Aorta (tissue), 5 donors: ENCODE results near the gene TRIM3. TPM values are rescaled to one million over a fixed set of nuclear protein-coding genes. Genes with fewer than 3 reads are reported as not detected.

ENCODE experiments used
- ATAC-seq: fragments of 200-7000 bp; cut with Tn5 transposase; one replicate; pipeline ENCODE4 v1.9.1; 2022; ENCODE audit warnings: moderate library complexity; ENCODE audit not compliant: low FRiP score
- DNase-seq, 2 donors: peaks; one replicate each; pipeline ENCODE4 v3.0.0-alpha.2; 2020
- H3K27ac ChIP-seq, 2 donors: one replicate each; pipeline ENCODE4 v1.5.1; 2013; ENCODE audit warnings: low read length in 2 of 2, mild to moderate bottlenecking in 2 of 2, moderate library complexity in 2 of 2, control low read depth in 1 of 2, inconsistent platforms in 1 of 2, low read depth in 1 of 2
- H3K27me3 ChIP-seq, 2 donors: one replicate each; pipeline ENCODE4 v1.6.1; 2013; ENCODE audit warnings: control low read depth in 1 of 2, low read length in 1 of 2, mild to moderate bottlenecking in 1 of 2, moderate library complexity in 1 of 2; ENCODE audit not compliant: insufficient read depth in 2 of 2, control insufficient read depth in 1 of 2
- H3K36me3 ChIP-seq, 2 donors: one replicate each; pipeline ENCODE4 v1.6.1; 2013; ENCODE audit warnings: control low read depth in 1 of 2, low read length in 1 of 2, mild to moderate bottlenecking in 1 of 2; ENCODE audit not compliant: insufficient read depth in 2 of 2, control insufficient read depth in 1 of 2
- H3K4me1 ChIP-seq, 2 donors: one replicate each; pipeline ENCODE4 v1.6.1; 2013; ENCODE audit warnings: low read length in 2 of 2, control low read depth in 1 of 2, mild to moderate bottlenecking in 1 of 2, moderate library complexity in 1 of 2; ENCODE audit not compliant: insufficient read depth in 2 of 2, control insufficient read depth in 1 of 2
- H3K4me3 ChIP-seq, 2 donors: one replicate each; pipeline ENCODE4 v1.5.1; 2013; ENCODE audit warnings: low read length in 2 of 2, control low read depth in 1 of 2, mild to moderate bottlenecking in 1 of 2
- H3K9me3 ChIP-seq: one replicate; pipeline ENCODE4 v1.6.1; 2013; ENCODE audit warnings: mild to moderate bottlenecking, low read length; ENCODE audit not compliant: control insufficient read depth
- WGBS, 2 donors: extraction: QIAGEN DNeasy Blood & Tissue Kit; methylation state at CpG; one replicate each; pipeline ENCODE4 v1.1.7; 2013; 5-methylcytosine and 5-hydroxymethylcytosine counted together
- intact Hi-C, 2 donors: fragments of 100-400 bp; cut with DNase I; formaldehyde crosslinking; loops; one replicate each; pipeline versions ENCODE4 v1.14.2 to v1.15.0; 2022
- polyA plus RNA-seq, 2 donors: library from polyadenylated mRNA; stranded (reverse); fragments of 200-250 nt; gene quantifications; one replicate each; pipeline ENCODE4 v1.2.3, GENCODE V29; 2013
- total RNA-seq, 2 donors: library from RNA; stranded (reverse); fragmentation: NEBNext Ultra II Directional; extraction: Animal tissue kit (Norgen Biotek cat#: 25700); gene quantifications; one replicate each; pipeline ENCODE4 v1.2.1, GENCODE V29; 2021
- donor health status: healthy with polysubstance abuse.
- donor health status: Bipolar disorder and iron deficiency.
- donor health status: DM: no; HTN: no; CAD: no.
- donor health status: DM: no; HTN: no; CAD: no.
- donor health status: DM: yes; HTN: yes; CAD: no.

The TRIM3 gene
- total and polyA plus RNA-seq, 4 donors: 23.5 to 44.9 (median 32.1) TPM

DNA sequence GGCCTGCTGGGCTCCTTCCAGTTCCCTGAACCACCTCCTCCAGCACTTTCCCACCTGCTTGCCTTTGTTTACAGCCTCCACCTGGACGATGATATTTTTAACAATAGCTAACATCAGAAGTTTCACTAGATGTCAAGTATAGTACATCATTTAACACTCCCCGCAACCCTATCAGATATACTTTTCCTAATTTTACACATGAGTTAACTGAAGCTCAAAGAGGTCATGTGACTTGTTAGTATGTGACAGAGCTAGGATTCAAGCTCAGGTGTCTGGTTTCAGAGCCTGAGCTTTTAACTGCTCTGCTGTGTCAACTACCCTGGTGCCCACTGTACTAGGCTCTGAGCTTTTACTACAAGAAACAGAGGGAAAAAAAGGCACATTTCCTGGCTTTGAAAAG lies 18.7 kb downstream of the TRIM3 start:
- peaks cover 4 to 10% of the 10 kb centered on the region in 2 donors for H3K36me3 ChIP-seq
- DNase-seq: no peak
- no peak for ATAC-seq
- H3K4me1 ChIP-seq: peaks cover 0 to 2% of the 10 kb centered on the region in 2 donors
- H3K27ac ChIP-seq: no peak overlapping the region
- intact Hi-C loops: no loop called here
- no peaks in the 10 kb centered on the region for H3K27me3 ChIP-seq
- H3K4me3 ChIP-seq: no peak overlapping the region
- H3K9me3 ChIP-seq: no peaks in the 10 kb centered on the region
- 61 to 87% methylated on average over 2 of the region's 2 CpGs for WGBS, 2 donors

DNA sequence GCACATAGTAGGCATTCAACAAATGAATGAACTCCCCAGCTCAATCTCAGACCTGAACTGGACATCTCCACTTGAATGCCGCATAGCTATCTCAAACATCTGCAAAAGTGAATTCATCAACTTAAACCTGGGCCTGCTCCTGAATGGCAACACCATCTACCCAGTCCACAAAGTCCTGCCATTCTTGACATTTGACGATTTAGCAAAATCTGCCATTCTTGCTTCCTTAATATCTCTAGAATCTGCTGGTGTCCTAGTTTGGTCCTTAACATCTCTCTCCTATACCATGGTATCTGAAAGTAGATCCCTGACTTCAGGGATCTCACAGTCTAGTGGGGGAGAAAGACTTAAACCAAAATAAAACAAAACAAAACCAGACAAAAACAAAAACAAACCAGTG lies 20.6 kb downstream of the TRIM3 start:
- intact Hi-C loops: no loop called here
- Histone ChIP-seq H3K9me3 (no peaks in the 10 kb centered on the region), H3K4me1 (peaks cover 0 to 2% of the 10 kb centered on the region in 2 donors), H3K36me3 (peaks cover 4 to 17% of the 10 kb centered on the region in 2 donors), H3K27me3 (no peaks in the 10 kb centered on the region), H3K4me3 (no peak overlapping the region), H3K27ac (no peak overlapping the region)
- no peak for DNase-seq
- WGBS, 2 donors: 92 to 95% methylated on average over 2 of the region's 2 CpGs
- ATAC-seq: no peak

DNA sequence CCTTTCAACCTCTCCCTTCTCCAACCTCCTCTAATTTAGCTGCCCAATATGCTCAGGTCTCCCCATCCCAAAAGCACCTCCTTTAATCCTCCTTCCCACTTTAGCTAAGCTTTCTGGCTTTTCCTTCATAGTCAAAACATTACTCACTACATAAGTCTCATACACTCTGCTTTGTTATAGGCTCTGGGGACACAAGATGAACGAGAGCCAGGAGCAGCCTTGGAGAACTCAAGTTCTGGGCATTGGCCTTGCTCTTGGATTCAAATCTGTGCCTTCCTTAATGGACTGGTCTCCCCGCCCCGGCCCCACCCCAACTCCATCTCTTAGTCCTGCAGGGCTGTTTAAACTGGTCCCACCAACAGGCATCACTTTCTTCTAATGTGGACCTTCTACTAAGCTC lies 21.5 kb downstream of the TRIM3 start:
- intact Hi-C loops: no loop called here
- peaks cover 0 to 2% of the 10 kb centered on the region in 2 donors for H3K4me1 ChIP-seq
- peak overlapping the region; percentile 44 to 50 for H3K27ac ChIP-seq
- no peaks in the 10 kb centered on the region for H3K9me3 ChIP-seq
- H3K4me3 ChIP-seq: no peak overlapping the region
- ATAC-seq: peak; percentile 69
- H3K36me3 ChIP-seq: peaks cover 4 to 19% of the 10 kb centered on the region in 2 donors
- H3K27me3 ChIP-seq: no peaks in the 10 kb centered on the region
- 7 to 9% methylated on average over 3 of the region's 3 CpGs for WGBS, 2 donors
- peak in 1 of 2 donors; percentile 62 for DNase-seq

DNA sequence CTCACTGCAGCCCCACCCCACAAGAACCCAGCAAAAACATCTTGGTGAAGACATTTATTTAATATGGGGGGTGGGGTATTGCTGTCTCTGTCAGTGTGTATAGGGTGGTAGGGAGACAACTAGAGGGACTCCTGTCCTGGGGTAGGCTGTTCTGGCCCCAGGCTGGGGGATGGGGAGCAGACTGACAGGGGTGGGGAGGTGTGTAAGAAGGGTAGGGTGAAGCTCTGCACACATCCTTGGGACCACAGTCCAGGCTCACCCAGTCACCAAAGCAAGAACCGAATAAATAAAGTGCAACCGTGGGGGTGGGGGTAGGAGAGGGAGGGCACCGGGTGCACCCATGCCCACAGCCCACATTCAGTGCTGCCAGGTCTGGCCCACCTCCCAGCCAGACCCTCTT lies 25.2 kb downstream of the TRIM3 start:
- ATAC-seq (no peak), DNase-seq (no peak)
- WGBS, 2 donors: 85 to 95% methylated on average over 3 of the region's 3 CpGs
- Histone ChIP-seq H3K9me3 (no peaks in the 10 kb centered on the region), H3K4me3 (no peak overlapping the region), H3K27me3 (no peaks in the 10 kb centered on the region), H3K27ac (no peak overlapping the region), H3K4me1 (peaks cover 0 to 2% of the 10 kb centered on the region in 2 donors), H3K36me3 (peaks cover 0 to 9% of the 10 kb centered on the region in 2 donors)
- intact Hi-C loops: no loop called here

DNA sequence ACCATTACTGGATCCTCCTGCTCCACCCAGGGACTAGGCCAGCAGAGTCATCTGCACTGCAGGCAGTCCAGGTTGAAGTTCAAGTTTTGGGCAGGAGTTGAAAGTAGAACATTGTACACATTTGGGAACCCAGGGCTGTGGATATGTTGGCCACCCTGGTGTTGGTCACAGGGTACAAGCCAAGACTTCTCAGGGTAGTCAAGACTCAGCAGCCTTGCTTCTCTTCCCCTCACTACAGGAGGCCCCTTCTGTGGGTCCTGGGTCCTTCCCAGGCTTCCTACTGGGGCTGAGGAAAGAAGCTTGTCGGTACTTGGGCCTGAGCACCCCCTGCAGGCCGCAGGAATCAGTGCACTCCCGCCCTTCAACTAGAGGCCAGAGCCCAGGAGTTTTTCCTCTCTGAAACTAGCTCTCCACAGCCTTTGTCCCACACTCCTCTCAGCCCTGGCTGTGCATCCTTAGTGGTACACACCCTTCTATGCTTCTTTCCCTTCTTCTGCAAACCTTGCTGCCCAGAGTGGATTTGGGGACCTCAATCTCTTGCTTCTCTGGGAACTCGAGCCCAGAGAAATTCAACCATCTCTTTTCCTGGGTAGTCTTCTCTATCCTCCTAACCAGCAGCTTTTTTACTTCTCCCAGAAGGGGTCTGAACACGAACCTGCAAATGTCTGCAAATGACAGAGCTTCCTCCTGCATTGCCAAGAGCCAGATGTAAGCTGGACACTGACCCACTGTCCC lies 30.3 kb downstream of the TRIM3 start:
- DNase-seq (peak; percentile 58 to 78), ATAC-seq (peak; percentile 82)
- no peak overlapping the region for H3K27ac ChIP-seq
- WGBS, 2 donors: 40 to 41% methylated on average over 5 of the region's 5 CpGs
- intact Hi-C loops: loop anchor here (2.0 to 5.0 kb wide), 3 partner anchors 64 to 66 kb away; no protein-coding TSS in a partner anchor
- H3K27me3 ChIP-seq: no peaks in the 10 kb centered on the region
- H3K9me3 ChIP-seq: no peaks in the 10 kb centered on the region
- H3K4me1 ChIP-seq: no peaks in the 10 kb centered on the region
- H3K4me3 ChIP-seq: no peak overlapping the region
- H3K36me3 ChIP-seq: peaks cover 0 to 3% of the 10 kb centered on the region in 2 donors

DNA sequence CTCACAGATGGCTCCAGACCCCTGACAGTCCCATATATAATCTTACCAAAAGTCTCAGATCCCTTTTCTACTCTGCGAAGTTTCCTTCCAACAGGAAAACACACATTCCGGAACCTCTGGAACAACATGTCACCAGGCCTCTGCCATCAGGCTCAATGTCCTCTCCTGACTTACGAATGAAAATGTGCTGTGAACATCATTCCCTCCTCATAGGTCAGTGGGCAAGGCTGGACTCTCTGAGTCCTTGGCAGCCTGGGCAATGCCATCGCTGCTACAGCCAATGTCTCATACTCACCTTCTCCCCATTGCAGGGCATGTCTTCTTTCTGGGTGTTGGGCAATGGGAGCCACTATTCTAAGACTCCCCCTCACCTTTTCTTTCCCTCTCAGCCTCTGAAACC lies 31.3 kb downstream of the TRIM3 start:
- Histone ChIP-seq H3K27me3 (no peaks in the 10 kb centered on the region), H3K9me3 (no peaks in the 10 kb centered on the region), H3K36me3 (no peaks in the 10 kb centered on the region), H3K4me3 (no peak overlapping the region), H3K4me1 (no peaks in the 10 kb centered on the region), H3K27ac (peak overlapping the region; percentile 23 to 85)
- intact Hi-C loops: loop anchor here (5.0 kb wide), 2 partner anchors 65 kb away; no protein-coding TSS in a partner anchor
- no peak for ATAC-seq
- no peak for DNase-seq
- 56 to 64% methylated on average over 4 of the region's 4 CpGs for WGBS, 2 donors

DNA sequence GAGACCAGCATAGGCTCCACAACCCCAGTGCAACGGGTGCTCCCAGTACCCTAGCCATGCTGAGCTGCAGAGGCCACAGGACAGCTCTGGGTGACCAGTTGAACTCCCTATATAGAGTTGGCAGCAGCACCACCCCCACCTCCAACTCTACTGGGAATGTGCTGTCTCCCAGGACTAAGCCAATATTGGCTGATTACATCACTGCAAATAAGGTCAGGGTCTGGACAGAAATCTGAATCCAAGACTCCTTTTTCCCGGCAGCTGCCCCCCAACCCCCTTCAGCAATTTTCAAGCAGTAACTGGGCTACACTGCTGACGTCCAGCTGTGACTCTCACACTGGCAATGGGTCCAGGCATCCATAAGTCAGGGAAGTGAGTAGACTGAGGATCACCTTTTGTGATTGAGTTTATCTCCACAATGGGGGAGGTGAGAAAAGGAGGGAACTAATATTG lies 32.8 kb downstream of the TRIM3 start, which contains the start of gene HPX:
Gene HPX (minus strand): TSS at position 82 of the 453 bp plus-strand sequence. CDS start 24 bp downstream, at position 58.
- H3K36me3 ChIP-seq: no peaks in the 10 kb centered on the region
- no peaks in the 10 kb centered on the region for H3K9me3 ChIP-seq
- H3K27ac ChIP-seq: peak within 1 kb of the TSS in 1 of 2 donors; percentile 59
- no peaks in the 10 kb centered on the region for H3K4me1 ChIP-seq
- intact Hi-C loops: loop anchor here (5.0 kb wide), 2 partner anchors 64 to 66 kb away; no protein-coding TSS in a partner anchor
- no peaks in the 10 kb centered on the region for H3K27me3 ChIP-seq
- no peak within 1 kb of the TSS for H3K4me3 ChIP-seq
- WGBS, 2 donors: 58 to 64% methylated on average over 3 of the region's 3 CpGs
- ATAC-seq: no peak
- DNase-seq: no peak

DNA sequence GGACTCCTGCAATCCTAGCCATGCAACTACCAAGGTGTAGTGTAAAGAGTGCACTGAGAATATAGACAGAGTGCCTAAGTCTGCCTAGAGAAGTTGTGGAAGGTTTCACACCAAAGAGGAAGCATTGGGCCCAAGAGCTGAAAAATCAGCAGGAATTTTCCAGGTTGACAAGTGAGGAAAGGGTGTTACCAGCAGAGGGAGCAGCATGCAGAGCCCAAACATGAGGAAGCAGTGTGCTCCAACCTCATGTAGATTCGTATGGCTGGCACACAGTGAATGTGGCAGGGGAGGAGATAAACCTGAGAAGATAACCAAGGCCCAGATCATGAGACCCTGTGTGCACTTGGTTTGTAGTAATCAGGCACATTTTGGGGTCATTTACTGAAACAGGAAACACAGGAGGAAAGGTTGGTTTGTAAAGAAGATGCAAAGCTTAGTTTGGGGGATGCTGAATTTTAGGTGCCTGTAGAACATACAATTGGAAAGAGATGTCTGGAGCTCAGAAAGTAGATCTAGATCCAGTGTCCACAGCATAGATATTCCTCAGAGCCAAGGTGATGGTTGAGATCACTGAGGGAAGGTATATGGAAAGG lies 34.7 kb downstream of the TRIM3 start:
- 0% methylated on average over 1 of the region's 1 CpG for WGBS, 2 donors
- peak in 1 of 2 donors; percentile 70 for DNase-seq
- Histone ChIP-seq H3K4me1 (no peaks in the 10 kb centered on the region), H3K27ac (no peak overlapping the region), H3K9me3 (no peaks in the 10 kb centered on the region), H3K4me3 (no peak overlapping the region), H3K36me3 (no peaks in the 10 kb centered on the region), H3K27me3 (no peaks in the 10 kb centered on the region)
- intact Hi-C loops: loop anchor here in 1 of 2 donors (2.0 to 5.0 kb wide), 2 partner anchors 33 to 58 kb away; partner anchors contain the start of gene TRIM3
- no peak for ATAC-seq
